Stimulated activated CD8-positive, alpha-beta memory T cell treated with anti-CD3 and anti-CD28 coated beads, Interleukin-15, amount 100 ng/mL, for 4 hours (primary cell): ENCODE data around the gene TNFSF13.
"Not testable (repeated sequence)": the region's sequence is repeated elsewhere in the genome, so short reads cannot be mapped to it uniquely, and the experiment has no call there.

ENCODE experiments used
- DNase-seq, 2 donors: peaks; one replicate each; pipeline ENCODE4 v3.0.0-alpha.2; 2020; ENCODE audit warnings: low read depth in 2 of 2

The TNFSF13 gene

DNA sequence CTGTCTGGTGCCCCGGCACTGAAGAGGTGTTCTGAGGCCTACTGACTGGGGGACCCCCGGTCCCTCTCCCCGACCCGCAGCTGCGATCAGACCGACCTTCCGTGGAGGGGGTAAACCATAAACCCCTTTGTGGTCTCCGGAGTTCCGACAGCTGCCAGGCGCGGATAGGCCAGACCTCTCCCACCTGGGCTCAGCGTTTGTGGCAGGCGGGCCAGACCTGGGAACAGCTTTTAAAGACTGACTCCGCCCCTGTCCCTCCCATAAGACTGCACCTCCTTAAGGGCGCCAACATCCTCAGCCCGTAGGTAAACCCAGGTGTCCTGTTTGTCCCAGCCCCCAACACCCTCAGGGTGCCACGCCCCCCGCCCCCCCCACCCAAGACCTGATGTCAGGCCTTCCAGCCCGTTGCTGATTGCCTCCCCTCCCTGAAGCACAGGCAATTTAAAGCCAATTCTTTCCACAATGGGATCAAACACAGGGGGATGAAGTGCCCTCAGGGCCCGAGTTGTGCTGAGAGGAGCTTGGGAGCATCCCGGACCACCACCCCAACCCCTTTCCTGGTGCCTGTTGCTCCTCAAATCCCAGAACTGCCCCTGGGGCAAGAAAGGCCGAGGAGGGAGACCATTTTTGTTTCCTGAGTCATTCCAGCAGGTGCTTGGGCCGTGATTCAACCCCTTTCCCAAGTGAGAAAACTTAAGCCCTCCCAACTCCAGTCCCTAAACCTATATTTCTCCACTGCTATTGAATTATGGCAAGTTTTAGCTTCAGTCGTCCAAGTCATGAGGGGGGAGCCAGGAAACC lies 31.5 kb downstream of the TNFSF13 start, which contains the start of gene SOX15:
SOX15 (minus strand) TSS at position 204 of the 801 bp plus-strand sequence. CDS start 418 bp downstream, outside the sequence.
- DNase-seq: no peak

- DNase-seq: no peak
Observed at GRCh38 chr17:7590743-7591142, 32.2 kb downstream of the TNFSF13 start.

GRCh38 chr17:7591596-7591995 lies 33.0 kb downstream of the TNFSF13 start:
- DNase-seq: no peak

- no peak for DNase-seq
Observed at GRCh38 chr17:7592422-7593021, 34.0 kb downstream of the TNFSF13 start.

GRCh38 chr17:7593296-7593695 lies 34.7 kb downstream of the TNFSF13 start:
- DNase-seq: no peak

GRCh38 chr17:7597561-7597960 lies 39.0 kb downstream of the TNFSF13 start:
- not testable (repeated sequence) for DNase-seq

GRCh38 chr17:7606280-7606679 lies 47.7 kb downstream of the TNFSF13 start:
- DNase-seq: no peak

DNA sequence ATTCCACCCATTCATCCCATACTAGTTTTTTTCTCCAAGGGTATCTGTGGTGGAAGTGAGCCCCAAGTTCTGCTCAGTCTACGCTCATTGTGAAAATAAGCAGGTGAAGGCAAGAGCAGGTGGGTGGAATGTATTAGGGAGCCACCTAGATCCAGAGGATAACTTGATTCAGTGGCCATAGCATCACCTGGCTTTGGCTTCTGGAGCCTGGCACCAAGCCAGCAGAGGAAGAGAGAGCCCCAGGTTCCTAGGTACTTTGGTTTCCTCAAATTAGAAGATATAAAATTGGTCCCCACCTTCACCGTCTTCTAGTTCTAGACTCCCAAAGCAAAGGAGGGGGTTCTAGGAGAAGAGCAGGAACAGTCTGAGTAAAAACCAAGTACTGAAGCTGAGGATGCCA lies 52.1 kb downstream of the TNFSF13 start:
- no peak for DNase-seq
